ENCODE data around the gene MYO5C.

GRCh38 chr15:52163321-52164190, 132.0 kb downstream of the MYO5C start:
- TF ChIP-seq CTCF (IDR thresholded peaks at IDR 0.05) (peak; percentile 55), EZH2 (IDR thresholded peaks at IDR 0.05) (no peak), EZH2phosphoT487 (IDR thresholded peaks at IDR 0.05) (no peak)

Data from neural progenitor cell (in vitro differentiated cells).